ENCODE data around the gene ZBED6.
A peak's percentile ranks its signal among the peaks of the same experiment; 100 is the strongest.
"Not testable (repeated sequence)": the region's sequence is repeated elsewhere in the genome, so short reads cannot be mapped to it uniquely, and the experiment has no call there.

ZBED6 gene

DNA sequence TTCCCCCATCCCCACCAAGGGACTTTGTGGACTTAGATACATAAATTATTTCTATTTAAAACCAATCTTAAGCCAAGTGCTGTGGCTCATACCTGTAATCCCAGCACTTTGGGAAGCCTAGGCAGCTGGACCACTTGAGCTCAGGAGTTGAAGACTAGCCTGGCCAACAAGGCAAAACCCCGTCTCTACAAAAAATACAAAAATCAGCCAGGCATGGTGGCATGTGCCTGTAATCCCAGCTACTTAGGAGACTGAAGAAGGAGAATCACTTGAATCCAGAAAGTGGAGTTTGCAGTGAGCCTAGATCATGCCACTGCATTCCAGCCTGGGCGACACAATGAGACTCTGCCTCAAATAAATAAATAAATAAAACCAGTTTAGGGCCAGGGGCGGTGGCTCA lies 34.9 kb upstream of the ZBED6 start:
- CTCF ChIA-PET: interaction anchor here (0.6 to 1.1 kb wide), 2 partner anchors 397 to 808 kb away, joined by 3 to 6 read pairs; no protein-coding TSS in a partner anchor
- POLR2A ChIA-PET (ENCODE audit: low non-redundant PET): no interaction called here
- H3K27ac ChIP-seq: no peak overlapping the region
- DNase-seq (ENCODE audit: low spot score): no peak
- TF ChIP-seq, protein P1, sequence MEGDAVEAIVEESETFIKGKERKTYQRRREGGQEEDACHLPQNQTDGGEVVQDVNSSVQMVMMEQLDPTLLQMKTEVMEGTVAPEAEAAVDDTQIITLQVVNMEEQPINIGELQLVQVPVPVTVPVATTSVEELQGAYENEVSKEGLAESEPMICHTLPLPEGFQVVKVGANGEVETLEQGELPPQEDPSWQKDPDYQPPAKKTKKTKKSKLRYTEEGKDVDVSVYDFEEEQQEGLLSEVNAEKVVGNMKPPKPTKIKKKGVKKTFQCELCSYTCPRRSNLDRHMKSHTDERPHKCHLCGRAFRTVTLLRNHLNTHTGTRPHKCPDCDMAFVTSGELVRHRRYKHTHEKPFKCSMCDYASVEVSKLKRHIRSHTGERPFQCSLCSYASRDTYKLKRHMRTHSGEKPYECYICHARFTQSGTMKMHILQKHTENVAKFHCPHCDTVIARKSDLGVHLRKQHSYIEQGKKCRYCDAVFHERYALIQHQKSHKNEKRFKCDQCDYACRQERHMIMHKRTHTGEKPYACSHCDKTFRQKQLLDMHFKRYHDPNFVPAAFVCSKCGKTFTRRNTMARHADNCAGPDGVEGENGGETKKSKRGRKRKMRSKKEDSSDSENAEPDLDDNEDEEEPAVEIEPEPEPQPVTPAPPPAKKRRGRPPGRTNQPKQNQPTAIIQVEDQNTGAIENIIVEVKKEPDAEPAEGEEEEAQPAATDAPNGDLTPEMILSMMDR (conservative IDR thresholded peaks at IDR 0.05; ENCODE audit: low read depth): no peak

DNA sequence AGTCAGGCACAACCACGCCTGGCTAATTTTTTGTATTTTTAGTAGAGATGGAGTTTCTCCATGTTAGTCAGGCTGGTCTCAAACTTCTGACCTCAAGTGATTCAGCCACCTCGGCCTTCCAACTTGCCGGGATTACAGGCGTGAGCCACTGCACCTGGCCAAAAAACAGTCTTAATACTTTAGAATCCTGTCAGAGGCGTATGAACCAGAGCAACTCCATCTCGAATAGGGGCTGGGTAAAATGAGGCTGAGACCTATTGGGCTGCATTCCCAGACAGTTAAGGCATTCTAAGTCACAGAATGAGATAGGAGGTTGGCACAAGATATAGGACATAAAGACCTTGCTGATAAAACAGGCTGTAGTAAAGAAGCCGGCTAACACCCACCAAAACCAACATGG lies 33.5 kb upstream of the ZBED6 start:
- POLR2A ChIA-PET (ENCODE audit: low non-redundant PET); H3K27ac ChIP-seq; DNase-seq (ENCODE audit: low spot score): not testable (repeated sequence)
- CTCF ChIA-PET: interaction anchor here (0.5 kb wide), 1 partner anchor 12 kb away, joined by 3 read pairs; no protein-coding TSS in a partner anchor

DNA sequence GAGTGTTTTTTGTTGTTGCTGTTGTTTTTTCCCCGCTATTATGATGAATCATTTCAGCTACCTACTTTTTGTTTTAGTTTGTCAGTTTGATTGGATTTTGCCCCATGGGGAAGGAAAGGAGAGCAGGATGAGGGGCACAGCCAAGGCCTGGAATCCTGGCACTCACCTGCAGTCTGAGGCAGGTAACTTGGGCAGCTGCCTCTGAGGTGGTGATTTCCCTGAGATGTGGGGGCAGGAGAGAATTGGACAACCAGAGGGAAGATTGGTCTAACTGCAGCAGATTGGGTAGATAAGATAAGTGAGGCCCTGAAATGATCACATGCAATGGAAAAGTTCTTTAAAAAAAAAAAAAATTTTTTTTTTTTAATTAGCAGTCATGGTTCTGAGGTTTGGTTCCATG lies 31.9 kb upstream of the ZBED6 start:
- ChIA-PET CTCF (interaction anchor here (0.6 kb wide), 1 partner anchor 47 kb away, joined by 7 read pairs; no protein-coding TSS in a partner anchor), POLR2A (ENCODE audit: low non-redundant PET) (no interaction called here)
- H3K27ac ChIP-seq: no peak overlapping the region
- TF ChIP-seq, protein P1 (conservative IDR thresholded peaks at IDR 0.05; ENCODE audit: low read depth): no peak
- no peak for DNase-seq (ENCODE audit: low spot score)

DNA sequence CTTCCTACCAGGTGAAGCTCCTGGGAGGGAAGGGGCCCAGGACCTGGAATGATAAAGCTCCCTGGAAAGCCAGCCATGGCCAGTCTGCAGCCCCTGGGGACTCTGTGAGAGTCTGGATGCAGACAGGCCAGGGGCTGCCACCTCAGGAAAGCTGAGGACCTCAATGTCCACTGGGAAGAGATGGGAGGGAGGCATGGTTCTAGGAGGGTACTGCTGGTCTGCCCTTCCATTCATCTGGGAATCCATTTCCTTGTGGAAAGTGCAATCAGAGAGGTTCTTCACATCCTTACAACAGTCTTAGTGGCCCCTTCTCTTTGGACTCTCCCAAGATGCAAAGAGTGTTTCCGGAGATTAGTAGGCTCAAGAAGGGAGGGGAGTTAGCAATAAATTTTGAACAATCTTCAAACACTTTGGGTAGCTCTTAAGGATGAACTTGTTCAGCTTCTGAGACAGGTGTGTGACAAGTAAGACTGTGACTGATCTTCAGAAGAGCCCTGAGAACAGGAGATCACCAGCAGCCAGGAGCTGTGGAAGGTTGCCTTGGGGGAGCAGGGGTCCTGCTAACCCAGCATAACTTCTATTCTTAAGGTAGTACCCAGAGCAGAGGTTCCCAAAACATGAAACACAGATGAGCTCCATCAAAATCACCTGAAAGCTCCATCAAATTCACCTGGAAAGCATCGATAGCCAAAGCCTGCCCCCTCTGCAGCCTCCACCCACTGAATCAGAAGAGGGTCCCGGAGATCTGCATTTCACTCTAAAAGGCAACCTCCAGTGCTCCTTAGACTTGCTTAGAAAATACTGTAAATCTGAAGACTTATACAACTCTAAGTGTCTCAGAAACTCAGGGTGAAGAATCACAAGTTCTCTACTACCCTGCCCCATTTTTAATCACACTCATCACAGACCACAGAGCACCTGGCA lies 31.1 kb upstream of the ZBED6 start:
- CTCF ChIA-PET: interaction anchor here (0.6 to 0.9 kb wide), 3 partner anchors 16 to 152 kb away, joined by 3 to 4 read pairs (median 3); no protein-coding TSS in a partner anchor
- DNase-seq (ENCODE audit: low spot score): no peak
- TF ChIP-seq, protein P1 (conservative IDR thresholded peaks at IDR 0.05; ENCODE audit: low read depth): no peak
- POLR2A ChIA-PET (ENCODE audit: low non-redundant PET): interaction anchor here (0.7 kb wide), 1 partner anchor 33 kb away, joined by 3 read pairs; no protein-coding TSS in a partner anchor
- no peak overlapping the region for H3K27ac ChIP-seq

DNA sequence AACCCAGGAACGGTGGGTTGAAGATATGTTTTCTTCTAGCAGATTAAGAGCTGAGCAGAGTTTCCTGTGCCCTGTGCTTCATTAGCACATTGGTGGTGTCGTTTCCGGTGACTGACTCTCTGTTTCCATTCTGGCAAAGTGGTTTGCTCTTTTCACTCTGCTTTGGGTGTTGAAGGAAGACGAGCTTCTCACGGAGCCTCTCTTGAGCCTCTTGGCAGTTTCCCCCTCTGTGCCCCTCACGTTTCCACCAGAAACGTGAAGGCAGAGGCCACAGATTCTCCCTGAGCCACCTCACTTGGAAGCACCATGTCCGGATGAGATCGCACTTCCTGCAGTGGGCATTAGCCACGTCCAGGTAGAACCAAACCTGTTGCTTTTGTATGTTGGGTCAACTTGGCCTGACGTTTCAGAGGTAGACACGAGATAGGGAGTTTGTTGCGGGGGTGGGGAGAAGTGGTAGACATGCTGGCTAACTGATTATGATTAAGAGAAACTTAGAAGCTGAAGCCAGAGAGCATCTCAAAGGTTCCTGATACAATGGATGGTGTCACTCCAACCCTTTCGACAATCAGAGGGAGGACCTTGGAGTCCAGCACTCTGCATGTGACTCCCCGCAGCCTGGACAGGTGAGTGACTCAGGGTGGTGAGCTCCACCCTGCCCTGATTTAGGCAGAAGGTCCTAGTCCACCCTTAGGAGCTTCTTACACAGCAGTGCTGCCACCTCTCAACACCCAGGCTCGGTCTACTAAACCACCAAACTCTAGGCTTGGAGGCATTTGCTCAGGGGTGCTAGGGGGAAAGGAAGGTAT lies 30.2 kb upstream of the ZBED6 start, which contains the start of gene LAX1:
TSS of gene LAX1 (plus strand) at position 155 of the 809 bp plus-strand sequence. CDS start at position 538, 383 bp downstream.
- no peak for DNase-seq (ENCODE audit: low spot score)
- H3K27ac ChIP-seq: no peak within 1 kb of the TSS
- ChIA-PET CTCF (interaction anchor here (0.5 to 0.9 kb wide), 3 partner anchors 17 to 773 kb away, joined by 3 to 6 read pairs (median 3); no protein-coding TSS in a partner anchor), POLR2A (ENCODE audit: low non-redundant PET) (no interaction called here)
- TF ChIP-seq, protein P1 (conservative IDR thresholded peaks at IDR 0.05; ENCODE audit: low read depth): no peak

DNA sequence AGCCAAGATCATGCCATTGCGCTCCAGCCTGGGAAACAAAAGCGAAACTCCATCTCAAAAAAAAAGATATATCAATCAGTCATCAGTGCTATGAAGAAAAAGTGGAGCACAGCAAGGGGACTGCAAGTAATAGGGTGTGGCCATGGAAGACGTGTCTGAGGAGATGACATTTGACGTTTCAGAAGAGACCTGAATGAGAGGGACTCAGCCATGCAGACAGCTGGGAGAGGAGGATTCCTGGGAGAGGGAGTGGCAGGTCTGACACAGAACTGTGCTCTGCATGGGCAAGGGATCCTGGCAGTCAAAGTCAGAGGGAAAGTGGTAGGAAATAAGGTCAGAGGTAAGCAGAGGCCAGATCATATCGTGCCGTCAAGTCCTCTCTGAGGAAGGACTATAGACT lies 27.2 kb upstream of the ZBED6 start:
- ChIA-PET CTCF (interaction anchor here (0.6 kb wide), 1 partner anchor 150 kb away, joined by 5 read pairs; no protein-coding TSS in a partner anchor), POLR2A (ENCODE audit: low non-redundant PET) (no interaction called here)
- peak overlapping the region; percentile 97 for H3K27ac ChIP-seq
- DNase-seq (ENCODE audit: low spot score): no peak
- TF ChIP-seq, protein P1 (conservative IDR thresholded peaks at IDR 0.05; ENCODE audit: low read depth): no peak

All from RWPE1 (cell line).